Adrenal gland (tissue), 5 donors: Measurements from ENCODE around the gene SDK1.

Experiments
- CTCF ChIP-seq, 6 experiments: fragments of 450-650 bp in 4 of 6; fragments of 200-600 bp in 2 of 6; sonication (generic) in 1 of 6; IDR thresholded peaks; 1 replicate in 5 of 6; 2 replicates in 1 of 6; pipeline versions ENCODE4 v1.5.1 to v1.8.0; 2016 to 2021; ENCODE audit warnings: antibody characterized with exemption in 6 of 6, mild to moderate bottlenecking in 2 of 6, moderate library complexity in 1 of 6
- POLR2A ChIP-seq, 2 donors: fragments of 450-650 bp; IDR thresholded peaks; one replicate each; pipeline ENCODE4 v1.6.1; 2017; ENCODE audit warnings: antibody characterized with exemption in 2 of 2, mild to moderate bottlenecking in 2 of 2, moderate library complexity in 1 of 2
- donor health status: DM: no; HTN: no; CAD: no.

GRCh38 chr7:4138866-4139265 is 837.8 kb downstream of the SDK1 start:
- no peak for TF ChIP-seq CTCF (IDR thresholded peaks at IDR 0.05)
- no peak for TF ChIP-seq POLR2A (IDR thresholded peaks at IDR 0.05)
